GM23338 (cell line): ENCODE measurements around the gene FAF1. TPM values are rescaled to one million over a fixed set of nuclear protein-coding genes. Genes with fewer than 3 reads are reported as not detected.

Experiments
- ATAC-seq: fragments of 200-7000 bp; cut with Tn5 transposase; 3 replicates; pipeline ENCODE4 v1.9.1; 2020
- DNase-seq: peaks from one replicate; pipeline ENCODE4 v3.0.0-alpha.2; 2015; ENCODE audit warnings: low spot score
- H2AFZ ChIP-seq: fragments of 200-600 bp; sonication (generic); 2 replicates; pipeline ENCODE4 v1.8.0; 2016; ENCODE audit warnings: antibody characterized with exemption, mild to moderate bottlenecking, moderate library complexity
- H3F3A ChIP-seq: fragments of 200-600 bp; sonication (generic); replicated peaks from 2 replicates; pipeline ENCODE4 v1.8.0; 2017; ENCODE audit warnings: antibody characterized with exemption, mixed run types, low read depth
- H3K27ac ChIP-seq: fragments of 200-600 bp; sonication (generic); 2 replicates; pipeline ENCODE4 v1.6.1; 2016; ENCODE audit warnings: low read depth
- H3K27me3 ChIP-seq: fragments of 200-600 bp; sonication (generic); 2 replicates; pipeline ENCODE4 v1.8.0; 2016; ENCODE audit warnings: mild to moderate bottlenecking, mixed run types, moderate library complexity; ENCODE audit not compliant: insufficient read depth
- H3K36me3 ChIP-seq: fragments of 200-600 bp; sonication (generic); 2 replicates; pipeline ENCODE4 v1.8.0; 2016; ENCODE audit warnings: mild to moderate bottlenecking; ENCODE audit not compliant: insufficient read depth
- H3K4me1 ChIP-seq: fragments of 200-600 bp; sonication (generic); 2 replicates; pipeline ENCODE4 v1.8.0; 2016; ENCODE audit warnings: mild to moderate bottlenecking, moderate library complexity; ENCODE audit not compliant: insufficient read depth
- H3K4me2 ChIP-seq: fragments of 200-600 bp; sonication (generic); 2 replicates; pipeline ENCODE4 v1.7.1; 2017; ENCODE audit warnings: mixed run types
- H3K4me3 ChIP-seq: fragments of 200-600 bp; sonication (generic); 2 replicates; pipeline ENCODE4 v1.6.1; 2016; ENCODE audit warnings: mixed run types
- H3K79me2 ChIP-seq: fragments of 200-600 bp; sonication (generic); replicated peaks from 2 replicates; pipeline ENCODE4 v1.8.0; 2017; ENCODE audit warnings: mild to moderate bottlenecking; ENCODE audit not compliant: insufficient read depth
- H3K9me2 ChIP-seq: fragments of 200-600 bp; sonication (generic); 2 replicates; pipeline ENCODE4 v1.8.0; 2017; ENCODE audit not compliant: insufficient read depth
- H4K20me1 ChIP-seq: fragments of 200-600 bp; sonication (generic); replicated peaks from 2 replicates; pipeline ENCODE4 v1.8.0; 2017; ENCODE audit warnings: mild to moderate bottlenecking; ENCODE audit not compliant: insufficient read depth
- H3K27ac Mint-ChIP-seq: 2 replicates; pipeline ENCODE4 v1.8.0; 2020; ENCODE audit warnings: inconsistent platforms, mild to moderate bottlenecking, moderate library complexity, mixed read lengths
- H3K27me3 Mint-ChIP-seq: 3 replicates; pipeline ENCODE4 v1.8.0; 2022; ENCODE audit warnings: low read depth, mild to moderate bottlenecking, moderate library complexity, mixed read lengths, inconsistent platforms; ENCODE audit not compliant: insufficient read depth, poor library complexity
- H3K36me3 Mint-ChIP-seq: 3 replicates; pipeline ENCODE4 v1.8.0; 2021; ENCODE audit warnings: low read depth, mild to moderate bottlenecking, inconsistent platforms, moderate library complexity, mixed read lengths
- H3K4me1 Mint-ChIP-seq: 3 replicates; pipeline ENCODE4 v1.8.0; 2020; ENCODE audit warnings: mild to moderate bottlenecking, inconsistent platforms, mixed read lengths
- H3K4me3 Mint-ChIP-seq: 3 replicates; pipeline ENCODE4 v1.8.0; 2021; ENCODE audit warnings: moderate library complexity, mild to moderate bottlenecking, inconsistent platforms, mixed read lengths
- H3K9me3 Mint-ChIP-seq: 3 replicates; pipeline ENCODE4 v1.8.0; 2020; ENCODE audit warnings: moderate library complexity, mild to moderate bottlenecking, inconsistent platforms, mixed read lengths
- CREB1 ChIP-seq: fragments of 250-450 bp; sonication (Bioruptor Pico); IDR thresholded peaks from 2 replicates; pipeline ENCODE4 v1.5.0; 2020; ENCODE audit warnings: low read depth, mild to moderate bottlenecking, moderate library complexity
- EZH2 ChIP-seq: fragments of 200-600 bp; sonication (generic); IDR thresholded peaks from one replicate; pipeline ENCODE4 v1.8.0; 2017; ENCODE audit warnings: antibody characterized with exemption, mild to moderate bottlenecking, low read depth; ENCODE audit not compliant: unreplicated experiment
- EZH2phosphoT487 ChIP-seq: fragments of 200-600 bp; sonication (generic); IDR thresholded peaks from one replicate; pipeline ENCODE4 v1.8.1; 2018; ENCODE audit warnings: antibody characterized with exemption; ENCODE audit not compliant: unreplicated experiment
- JUNB ChIP-seq: IDR thresholded peaks from one replicate; pipeline ENCODE4 v1.6.1; 2016; ENCODE audit warnings: antibody characterized with exemption; ENCODE audit not compliant: unreplicated experiment
- NANOG ChIP-seq: IDR thresholded peaks from 2 replicates; pipeline ENCODE4 v1.6.1; 2016; ENCODE audit warnings: antibody characterized with exemption, borderline replicate concordance
- POLR2AphosphoS5 ChIP-seq: IDR thresholded peaks from 2 replicates; pipeline ENCODE4 v1.6.1; 2016; ENCODE audit warnings: antibody characterized with exemption, low read depth
- STAT1 ChIP-seq: IDR thresholded peaks from one replicate; pipeline ENCODE4 v1.6.1; 2016; ENCODE audit warnings: antibody characterized with exemption; ENCODE audit not compliant: unreplicated experiment
- ZNF331 ChIP-seq: fragments of 250-450 bp; sonication (Bioruptor Pico); IDR thresholded peaks from 2 replicates; pipeline ENCODE4 v1.5.0; 2020; ENCODE audit warnings: low read depth, mild to moderate bottlenecking, moderate library complexity
- long read RNA-seq: library from polyadenylated mRNA; unstranded; transcript quantifications from one replicate; pipeline ENCODE4 v2.0.0, GENCODE V29; 2020; ENCODE audit not compliant: unreplicated experiment
- polyA plus RNA-seq: library from polyadenylated mRNA; unstranded; fragments of >200 nt; fragmentation: Nextera tagmentation; extraction: Ambion mirVana; gene quantifications from 2 replicates; pipeline ENCODE4 v1.2.1, GENCODE V29; 2016
- total RNA-seq: library from RNA; depleted of rRNA; stranded (reverse); fragments of >200 nt; shearing (Covaris generic); gene quantifications from 2 replicates; pipeline ENCODE4 v1.2.3, GENCODE V29; 2014; rRNA removed
- TF ChIP-seq, protein P1 (sequence below): IDR thresholded peaks from one replicate; pipeline ENCODE4 v1.6.1; 2018; ENCODE audit warnings: antibody characterized with exemption; ENCODE audit not compliant: unreplicated experiment
- TF ChIP-seq, protein P2 (sequence below): IDR thresholded peaks from 2 replicates; pipeline ENCODE4 v1.6.1; 2016; ENCODE audit warnings: antibody characterized with exemption
- TF ChIP-seq, protein P3 (sequence below), 2 experiments: fragments of 200-600 bp in 1 of 2; sonication (generic) in 1 of 2; conservative IDR thresholded peaks; 2 replicates each; pipeline versions ENCODE4 v1.5.1 to v1.6.1; 2016 to 2017; ENCODE audit warnings: antibody characterized with exemption in 2 of 2, low read depth in 2 of 2, mild to moderate bottlenecking in 2 of 2, moderate library complexity in 1 of 2
- TF ChIP-seq, protein P4 (sequence below): fragments of 250-450 bp; sonication (Bioruptor Pico); IDR thresholded peaks from 2 replicates; pipeline ENCODE4 v1.5.0; 2020; ENCODE audit warnings: mild to moderate bottlenecking, moderate library complexity

FAF1 gene
- total RNA-seq (53.2 and 54.2 TPM in 2 replicates), polyA plus RNA-seq (19.8 and 24.1 TPM in 2 replicates)
- long read RNA-seq, full-length matches to known transcripts = 21 of 25 reads
- long read RNA-seq, partial matches to known transcripts = 3 of 25 reads
- long read RNA-seq, other reads (novel, unspliced or antisense) = 1 of 25 reads

DNA sequence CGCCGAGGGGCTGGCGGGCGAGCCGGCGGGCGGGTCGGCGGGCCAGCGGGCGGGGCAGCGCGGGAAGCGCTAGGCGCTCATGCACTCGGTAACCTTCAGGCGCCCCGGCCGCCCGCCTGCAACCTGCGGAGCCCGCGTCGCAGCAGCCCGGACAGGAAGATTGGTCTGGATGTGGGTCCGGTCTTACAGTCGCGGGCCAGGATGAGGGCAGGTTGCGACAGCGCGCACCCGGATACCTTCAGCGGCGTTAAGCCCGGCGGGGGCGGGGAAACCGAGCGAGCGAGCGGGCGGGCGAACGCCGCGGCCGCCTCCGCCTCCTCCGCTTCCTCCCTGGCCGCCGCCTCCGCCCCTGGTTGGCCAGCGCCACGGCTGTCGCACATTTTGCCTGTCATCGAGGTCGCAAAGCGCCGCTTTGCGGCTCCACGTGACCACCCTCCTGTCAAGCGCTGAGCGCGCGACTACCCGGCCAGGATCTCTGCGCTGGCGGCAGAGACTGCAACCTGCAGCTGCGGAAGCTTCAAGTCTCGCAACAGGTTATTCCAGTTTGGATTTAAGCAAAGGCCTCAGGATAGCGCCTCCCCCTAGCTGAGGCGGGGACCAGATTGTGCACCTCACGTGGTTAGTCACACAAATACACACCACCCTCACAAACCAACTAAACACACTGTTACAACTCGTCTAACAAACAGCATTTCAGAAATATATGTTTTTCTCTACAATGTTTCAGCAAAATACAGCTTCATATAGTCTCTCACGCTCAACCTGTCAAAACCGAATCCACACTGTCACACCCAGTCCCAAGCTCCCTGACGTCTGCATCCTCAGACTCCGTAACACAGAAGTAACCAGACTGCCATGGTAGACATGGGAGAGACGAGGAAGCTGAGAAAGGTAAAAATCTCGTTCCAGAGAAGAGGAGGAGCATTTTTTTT, at the start of gene FAF1:
Gene FAF1, minus strand, starts transcription at position 355 of the 932 bp plus-strand sequence. CDS start 456 bp downstream, outside the sequence.
- peak within 1 kb of the TSS; percentile 96 for H3K27ac Mint-ChIP-seq
- peaks cover 5% of the 10 kb centered on the region; the same call in 1 of the 2 replicates for H3K4me1 ChIP-seq
- peak; percentile 99 for DNase-seq
- H3K4me3 ChIP-seq = peak within 1 kb of the TSS; percentile 98
- H3K27me3 ChIP-seq = peaks cover 14% of the 10 kb centered on the region
- no peaks in the 10 kb centered on the region for H3K36me3 Mint-ChIP-seq
- peak within 1 kb of the TSS; percentile 93 for H2AFZ ChIP-seq
- peak within 1 kb of the TSS; percentile 99 for H3K4me2 ChIP-seq
- H3K79me2 ChIP-seq = peaks cover 43% of the 10 kb centered on the region
- H3K9me3 Mint-ChIP-seq = no peaks in the 10 kb centered on the region
- H3K27me3 Mint-ChIP-seq = peaks cover 9% of the 10 kb centered on the region
- no peaks in the 10 kb centered on the region for H3K36me3 ChIP-seq
- peak; percentile 96 for ATAC-seq
- H4K20me1 ChIP-seq = peaks cover 4% of the 10 kb centered on the region; the same call in 1 of the 2 replicates
- peak within 1 kb of the TSS; percentile 82; the same call in 1 of the 2 replicates for H3K27ac ChIP-seq
- peaks cover 3% of the 10 kb centered on the region for H3F3A ChIP-seq
- no peaks in the 10 kb centered on the region for H3K9me2 ChIP-seq
- peak within 1 kb of the TSS; percentile 91 for H3K4me3 Mint-ChIP-seq
- H3K4me1 Mint-ChIP-seq = peaks cover 12% of the 10 kb centered on the region
- TF ChIP-seq STAT1 (no peak), EZH2 (no peak), CREB1 (peak; percentile 97), NANOG (no peak), ZNF331 (CRISPR knock-in tag) (no peak), JUNB (no peak), POLR2AphosphoS5 (peak; percentile 56), EZH2phosphoT487 (no peak)
- TF ChIP-seq, protein P1, sequence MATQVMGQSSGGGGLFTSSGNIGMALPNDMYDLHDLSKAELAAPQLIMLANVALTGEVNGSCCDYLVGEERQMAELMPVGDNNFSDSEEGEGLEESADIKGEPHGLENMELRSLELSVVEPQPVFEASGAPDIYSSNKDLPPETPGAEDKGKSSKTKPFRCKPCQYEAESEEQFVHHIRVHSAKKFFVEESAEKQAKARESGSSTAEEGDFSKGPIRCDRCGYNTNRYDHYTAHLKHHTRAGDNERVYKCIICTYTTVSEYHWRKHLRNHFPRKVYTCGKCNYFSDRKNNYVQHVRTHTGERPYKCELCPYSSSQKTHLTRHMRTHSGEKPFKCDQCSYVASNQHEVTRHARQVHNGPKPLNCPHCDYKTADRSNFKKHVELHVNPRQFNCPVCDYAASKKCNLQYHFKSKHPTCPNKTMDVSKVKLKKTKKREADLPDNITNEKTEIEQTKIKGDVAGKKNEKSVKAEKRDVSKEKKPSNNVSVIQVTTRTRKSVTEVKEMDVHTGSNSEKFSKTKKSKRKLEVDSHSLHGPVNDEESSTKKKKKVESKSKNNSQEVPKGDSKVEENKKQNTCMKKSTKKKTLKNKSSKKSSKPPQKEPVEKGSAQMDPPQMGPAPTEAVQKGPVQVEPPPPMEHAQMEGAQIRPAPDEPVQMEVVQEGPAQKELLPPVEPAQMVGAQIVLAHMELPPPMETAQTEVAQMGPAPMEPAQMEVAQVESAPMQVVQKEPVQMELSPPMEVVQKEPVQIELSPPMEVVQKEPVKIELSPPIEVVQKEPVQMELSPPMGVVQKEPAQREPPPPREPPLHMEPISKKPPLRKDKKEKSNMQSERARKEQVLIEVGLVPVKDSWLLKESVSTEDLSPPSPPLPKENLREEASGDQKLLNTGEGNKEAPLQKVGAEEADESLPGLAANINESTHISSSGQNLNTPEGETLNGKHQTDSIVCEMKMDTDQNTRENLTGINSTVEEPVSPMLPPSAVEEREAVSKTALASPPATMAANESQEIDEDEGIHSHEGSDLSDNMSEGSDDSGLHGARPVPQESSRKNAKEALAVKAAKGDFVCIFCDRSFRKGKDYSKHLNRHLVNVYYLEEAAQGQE = no peak
- TF ChIP-seq, protein P2, sequence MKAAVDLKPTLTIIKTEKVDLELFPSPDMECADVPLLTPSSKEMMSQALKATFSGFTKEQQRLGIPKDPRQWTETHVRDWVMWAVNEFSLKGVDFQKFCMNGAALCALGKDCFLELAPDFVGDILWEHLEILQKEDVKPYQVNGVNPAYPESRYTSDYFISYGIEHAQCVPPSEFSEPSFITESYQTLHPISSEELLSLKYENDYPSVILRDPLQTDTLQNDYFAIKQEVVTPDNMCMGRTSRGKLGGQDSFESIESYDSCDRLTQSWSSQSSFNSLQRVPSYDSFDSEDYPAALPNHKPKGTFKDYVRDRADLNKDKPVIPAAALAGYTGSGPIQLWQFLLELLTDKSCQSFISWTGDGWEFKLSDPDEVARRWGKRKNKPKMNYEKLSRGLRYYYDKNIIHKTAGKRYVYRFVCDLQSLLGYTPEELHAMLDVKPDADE = peak; percentile 88
- TF ChIP-seq, protein P3, sequence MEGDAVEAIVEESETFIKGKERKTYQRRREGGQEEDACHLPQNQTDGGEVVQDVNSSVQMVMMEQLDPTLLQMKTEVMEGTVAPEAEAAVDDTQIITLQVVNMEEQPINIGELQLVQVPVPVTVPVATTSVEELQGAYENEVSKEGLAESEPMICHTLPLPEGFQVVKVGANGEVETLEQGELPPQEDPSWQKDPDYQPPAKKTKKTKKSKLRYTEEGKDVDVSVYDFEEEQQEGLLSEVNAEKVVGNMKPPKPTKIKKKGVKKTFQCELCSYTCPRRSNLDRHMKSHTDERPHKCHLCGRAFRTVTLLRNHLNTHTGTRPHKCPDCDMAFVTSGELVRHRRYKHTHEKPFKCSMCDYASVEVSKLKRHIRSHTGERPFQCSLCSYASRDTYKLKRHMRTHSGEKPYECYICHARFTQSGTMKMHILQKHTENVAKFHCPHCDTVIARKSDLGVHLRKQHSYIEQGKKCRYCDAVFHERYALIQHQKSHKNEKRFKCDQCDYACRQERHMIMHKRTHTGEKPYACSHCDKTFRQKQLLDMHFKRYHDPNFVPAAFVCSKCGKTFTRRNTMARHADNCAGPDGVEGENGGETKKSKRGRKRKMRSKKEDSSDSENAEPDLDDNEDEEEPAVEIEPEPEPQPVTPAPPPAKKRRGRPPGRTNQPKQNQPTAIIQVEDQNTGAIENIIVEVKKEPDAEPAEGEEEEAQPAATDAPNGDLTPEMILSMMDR (conservative IDR thresholded peaks at IDR 0.05; ENCODE audit: low read depth in 2 of 2) = peak; percentile 21 to 38; a peak in 3 of 4 replicates
- TF ChIP-seq, protein P4, sequence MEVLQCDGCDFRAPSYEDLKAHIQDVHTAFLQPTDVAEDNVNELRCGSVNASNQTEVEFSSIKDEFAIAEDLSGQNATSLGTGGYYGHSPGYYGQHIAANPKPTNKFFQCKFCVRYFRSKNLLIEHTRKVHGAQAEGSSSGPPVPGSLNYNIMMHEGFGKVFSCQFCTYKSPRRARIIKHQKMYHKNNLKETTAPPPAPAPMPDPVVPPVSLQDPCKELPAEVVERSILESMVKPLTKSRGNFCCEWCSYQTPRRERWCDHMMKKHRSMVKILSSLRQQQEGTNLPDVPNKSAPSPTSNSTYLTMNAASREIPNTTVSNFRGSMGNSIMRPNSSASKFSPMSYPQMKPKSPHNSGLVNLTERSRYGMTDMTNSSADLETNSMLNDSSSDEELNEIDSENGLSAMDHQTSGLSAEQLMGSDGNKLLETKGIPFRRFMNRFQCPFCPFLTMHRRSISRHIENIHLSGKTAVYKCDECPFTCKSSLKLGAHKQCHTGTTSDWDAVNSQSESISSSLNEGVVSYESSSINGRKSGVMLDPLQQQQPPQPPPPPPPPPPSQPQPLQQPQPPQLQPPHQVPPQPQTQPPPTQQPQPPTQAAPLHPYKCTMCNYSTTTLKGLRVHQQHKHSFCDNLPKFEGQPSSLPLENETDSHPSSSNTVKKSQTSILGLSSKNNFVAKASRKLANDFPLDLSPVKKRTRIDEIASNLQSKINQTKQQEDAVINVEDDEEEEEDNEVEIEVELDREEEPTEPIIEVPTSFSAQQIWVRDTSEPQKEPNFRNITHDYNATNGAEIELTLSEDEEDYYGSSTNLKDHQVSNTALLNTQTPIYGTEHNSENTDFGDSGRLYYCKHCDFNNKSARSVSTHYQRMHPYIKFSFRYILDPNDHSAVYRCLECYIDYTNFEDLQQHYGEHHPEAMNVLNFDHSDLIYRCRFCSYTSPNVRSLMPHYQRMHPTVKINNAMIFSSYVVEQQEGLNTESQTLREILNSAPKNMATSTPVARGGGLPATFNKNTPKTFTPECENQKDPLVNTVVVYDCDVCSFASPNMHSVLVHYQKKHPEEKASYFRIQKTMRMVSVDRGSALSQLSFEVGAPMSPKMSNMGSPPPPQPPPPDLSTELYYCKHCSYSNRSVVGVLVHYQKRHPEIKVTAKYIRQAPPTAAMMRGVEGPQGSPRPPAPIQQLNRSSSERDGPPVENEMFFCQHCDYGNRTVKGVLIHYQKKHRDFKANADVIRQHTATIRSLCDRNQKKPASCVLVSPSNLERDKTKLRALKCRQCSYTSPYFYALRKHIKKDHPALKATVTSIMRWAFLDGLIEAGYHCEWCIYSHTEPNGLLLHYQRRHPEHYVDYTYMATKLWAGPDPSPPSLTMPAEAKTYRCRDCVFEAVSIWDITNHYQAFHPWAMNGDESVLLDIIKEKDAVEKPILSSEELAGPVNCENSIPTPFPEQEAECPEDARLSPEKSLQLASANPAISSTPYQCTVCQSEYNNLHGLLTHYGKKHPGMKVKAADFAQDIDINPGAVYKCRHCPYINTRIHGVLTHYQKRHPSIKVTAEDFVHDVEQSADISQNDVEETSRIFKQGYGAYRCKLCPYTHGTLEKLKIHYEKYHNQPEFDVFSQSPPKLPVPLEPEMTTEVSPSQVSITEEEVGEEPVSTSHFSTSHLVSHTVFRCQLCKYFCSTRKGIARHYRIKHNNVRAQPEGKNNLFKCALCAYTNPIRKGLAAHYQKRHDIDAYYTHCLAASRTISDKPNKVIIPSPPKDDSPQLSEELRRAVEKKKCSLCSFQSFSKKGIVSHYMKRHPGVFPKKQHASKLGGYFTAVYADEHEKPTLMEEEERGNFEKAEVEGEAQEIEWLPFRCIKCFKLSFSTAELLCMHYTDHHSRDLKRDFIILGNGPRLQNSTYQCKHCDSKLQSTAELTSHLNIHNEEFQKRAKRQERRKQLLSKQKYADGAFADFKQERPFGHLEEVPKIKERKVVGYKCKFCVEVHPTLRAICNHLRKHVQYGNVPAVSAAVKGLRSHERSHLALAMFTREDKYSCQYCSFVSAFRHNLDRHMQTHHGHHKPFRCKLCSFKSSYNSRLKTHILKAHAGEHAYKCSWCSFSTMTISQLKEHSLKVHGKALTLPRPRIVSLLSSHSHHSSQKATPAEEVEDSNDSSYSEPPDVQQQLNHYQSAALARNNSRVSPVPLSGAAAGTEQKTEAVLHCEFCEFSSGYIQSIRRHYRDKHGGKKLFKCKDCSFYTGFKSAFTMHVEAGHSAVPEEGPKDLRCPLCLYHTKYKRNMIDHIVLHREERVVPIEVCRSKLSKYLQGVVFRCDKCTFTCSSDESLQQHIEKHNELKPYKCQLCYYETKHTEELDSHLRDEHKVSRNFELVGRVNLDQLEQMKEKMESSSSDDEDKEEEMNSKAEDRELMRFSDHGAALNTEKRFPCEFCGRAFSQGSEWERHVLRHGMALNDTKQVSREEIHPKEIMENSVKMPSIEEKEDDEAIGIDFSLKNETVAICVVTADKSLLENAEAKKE (CRISPR knock-in tag) = no peak
